IPS DF 6.9 (cell line): ENCODE results near the gene TDRD7.

Experiments used
- DNase-seq: peaks from one replicate; pipeline ENCODE4 v3.0.0-alpha.2; 2013; ENCODE audit warnings: low read depth, low spot score
- H3K27ac ChIP-seq: one replicate; pipeline ENCODE4 v1.5.1; 2013; ENCODE audit warnings: low read length, control low read depth
- H3K27me3 ChIP-seq: 2 replicates; pipeline ENCODE4 v1.6.1; 2013; ENCODE audit warnings: mild to moderate bottlenecking, low read length; ENCODE audit not compliant: control insufficient read depth, insufficient read depth
- H3K36me3 ChIP-seq: 2 replicates; pipeline ENCODE4 v1.6.1; 2013; ENCODE audit warnings: low read length; ENCODE audit not compliant: control insufficient read depth, insufficient read depth
- H3K4me1 ChIP-seq: 2 replicates; pipeline ENCODE4 v1.6.1; 2013; ENCODE audit warnings: low read length; ENCODE audit not compliant: control insufficient read depth, insufficient read depth
- H3K4me3 ChIP-seq: 2 replicates; pipeline ENCODE4 v1.5.1; 2013; ENCODE audit warnings: mild to moderate bottlenecking, low read length
- H3K9me3 ChIP-seq: 2 replicates; pipeline ENCODE4 v1.6.1; 2013; ENCODE audit warnings: low read length, inconsistent platforms; ENCODE audit not compliant: control insufficient read depth, insufficient read depth
- WGBS: extraction: QIAGEN DNeasy Blood & Tissue Kit; methylation state at CpG from one replicate; pipeline ENCODE4 v1.1.7; 2013; ENCODE audit warnings: mixed read lengths, missing lambda C conversion rate; ENCODE audit not compliant: insufficient read length, insufficient coverage; 5-methylcytosine and 5-hydroxymethylcytosine counted together

TDRD7 gene

DNA sequence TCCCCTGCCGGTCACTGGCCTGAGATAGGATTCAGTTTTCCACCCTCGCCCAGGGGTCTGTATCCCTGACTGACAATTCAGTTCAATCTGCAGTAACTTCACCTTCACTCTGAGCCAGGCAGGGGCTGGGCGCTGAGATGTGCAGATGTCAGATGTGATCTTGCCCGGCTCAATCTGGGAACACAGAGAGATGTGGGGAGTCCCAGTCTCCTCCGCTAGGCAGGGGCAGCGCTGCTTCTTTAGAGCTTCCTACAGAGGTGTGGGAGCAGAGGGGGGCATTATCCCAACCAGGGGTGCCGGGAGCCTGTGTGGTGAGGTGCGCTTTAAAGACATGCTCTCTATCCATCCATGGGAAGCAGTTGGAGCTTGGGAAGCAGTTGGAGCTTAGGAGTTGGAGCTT, 104.2 kb downstream of the TDRD7 start:
- no peaks in the 10 kb centered on the region for H3K9me3 ChIP-seq
- H3K4me3 ChIP-seq: no peak overlapping the region
- H3K27me3 ChIP-seq: no peaks in the 10 kb centered on the region
- no peaks in the 10 kb centered on the region for H3K4me1 ChIP-seq
- DNase-seq: no peak
- no CpG with 5 or more reads among the region's 8 CpGs for WGBS
- no peak overlapping the region for H3K27ac ChIP-seq
- no peaks in the 10 kb centered on the region for H3K36me3 ChIP-seq

DNA sequence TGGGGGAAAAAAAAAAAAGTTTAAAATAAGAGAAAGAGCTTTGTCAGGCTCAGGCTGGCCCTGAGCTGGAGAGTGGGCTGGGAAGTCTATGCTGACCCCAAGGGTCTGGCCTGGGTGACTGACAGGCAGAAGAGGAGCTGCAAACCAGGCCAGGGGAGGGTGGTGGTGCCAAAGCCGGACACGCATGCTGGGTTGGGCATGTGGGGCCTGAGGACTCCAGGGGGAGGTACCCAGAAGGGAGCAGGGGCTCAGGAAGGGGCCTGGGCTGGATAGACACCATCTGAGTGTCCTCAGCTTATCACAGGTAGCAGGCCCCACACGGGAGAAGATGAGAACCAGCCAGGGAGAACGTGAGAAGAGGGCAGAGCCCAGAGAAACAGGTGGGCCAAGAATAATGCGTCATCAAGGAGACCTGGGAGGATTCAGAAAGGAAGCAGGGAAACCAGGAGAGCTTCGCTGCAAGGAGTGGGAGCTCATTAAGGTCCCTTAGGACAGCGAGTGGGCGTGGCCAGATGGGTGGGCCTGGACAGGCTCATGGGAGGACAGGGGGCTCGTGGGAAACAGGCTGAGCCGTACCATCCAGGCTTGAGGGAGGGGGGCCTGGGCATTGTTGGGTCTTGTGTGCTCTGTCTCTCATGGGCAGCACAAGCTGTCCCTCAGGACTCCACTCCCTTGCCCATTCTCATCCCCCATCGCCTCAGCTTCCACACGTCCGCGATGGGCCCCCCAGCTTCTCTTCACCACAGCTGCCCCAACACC, 105.6 kb downstream of the TDRD7 start:
- no peak overlapping the region for H3K4me3 ChIP-seq
- no peaks in the 10 kb centered on the region for H3K4me1 ChIP-seq
- no peaks in the 10 kb centered on the region for H3K9me3 ChIP-seq
- H3K36me3 ChIP-seq: no peaks in the 10 kb centered on the region
- DNase-seq: no peak
- WGBS: no CpG with 5 or more reads among the region's 14 CpGs
- no peak overlapping the region for H3K27ac ChIP-seq
- no peaks in the 10 kb centered on the region for H3K27me3 ChIP-seq

DNA sequence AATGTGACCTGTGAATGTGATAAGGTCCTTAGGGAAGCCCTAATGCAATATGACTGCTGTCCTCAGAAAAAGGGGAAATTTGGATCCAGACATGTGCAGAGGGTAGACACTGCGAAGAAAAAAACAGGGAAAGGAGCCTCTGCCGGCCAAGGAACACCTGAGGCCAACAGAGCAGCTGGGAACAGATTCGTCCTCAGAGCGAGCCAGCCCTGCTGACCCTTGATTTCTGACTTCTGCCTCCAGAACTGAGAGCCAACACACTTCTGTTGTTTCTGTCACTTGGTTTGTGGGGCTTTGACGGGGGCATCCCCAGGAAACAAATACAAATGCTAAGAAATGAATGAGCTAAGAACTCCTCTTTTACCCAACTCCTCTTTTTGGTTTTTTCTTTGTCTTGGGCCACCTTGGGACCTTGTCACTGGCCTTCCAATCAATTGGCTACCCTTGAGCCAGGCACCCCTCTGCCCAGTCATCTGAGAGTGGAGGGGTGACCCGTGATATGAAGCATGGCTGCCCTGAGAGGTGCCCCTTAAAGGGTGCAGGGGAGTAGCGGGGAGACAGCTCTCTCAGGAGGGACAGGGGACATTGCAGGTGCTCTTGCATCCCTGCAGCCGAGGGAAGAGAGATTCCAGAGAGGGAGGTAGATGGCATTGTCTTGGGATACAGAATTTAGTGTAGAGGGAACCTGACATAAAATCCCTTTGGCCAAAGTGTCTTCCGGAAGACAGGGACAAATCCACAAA, 106.4 kb downstream of the TDRD7 start:
- Histone ChIP-seq H3K4me3 (no peak overlapping the region), H3K4me1 (no peaks in the 10 kb centered on the region), H3K9me3 (no peaks in the 10 kb centered on the region), H3K27ac (no peak overlapping the region), H3K36me3 (no peaks in the 10 kb centered on the region), H3K27me3 (no peaks in the 10 kb centered on the region)
- no peak for DNase-seq
- no CpG with 5 or more reads among the region's 9 CpGs for WGBS

DNA sequence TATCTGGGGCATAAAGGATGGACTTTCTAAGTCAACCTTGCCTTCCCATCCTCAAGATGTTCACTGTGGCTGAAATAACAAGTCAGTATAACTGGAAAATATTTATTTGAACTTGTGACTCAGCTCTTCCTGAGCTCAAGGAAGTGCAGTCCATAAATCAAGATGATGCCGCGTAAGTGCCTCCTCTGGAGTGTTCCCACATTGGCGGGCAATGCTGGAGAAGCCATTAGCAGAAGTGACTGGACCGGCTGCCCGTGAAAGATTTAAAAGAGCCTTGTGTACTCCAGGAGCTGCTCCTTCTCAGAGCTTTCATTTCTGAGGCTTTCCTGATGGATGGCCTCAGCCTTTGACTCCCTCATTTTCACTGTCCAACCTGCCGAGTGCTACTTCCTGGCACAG, 107.0 kb downstream of the TDRD7 start:
- Histone ChIP-seq H3K4me1 (no peaks in the 10 kb centered on the region), H3K27me3 (no peaks in the 10 kb centered on the region), H3K27ac (no peak overlapping the region), H3K36me3 (no peaks in the 10 kb centered on the region), H3K9me3 (no peaks in the 10 kb centered on the region), H3K4me3 (no peak overlapping the region)
- WGBS: no CpG with 5 or more reads among the region's 6 CpGs
- DNase-seq: no peak

DNA sequence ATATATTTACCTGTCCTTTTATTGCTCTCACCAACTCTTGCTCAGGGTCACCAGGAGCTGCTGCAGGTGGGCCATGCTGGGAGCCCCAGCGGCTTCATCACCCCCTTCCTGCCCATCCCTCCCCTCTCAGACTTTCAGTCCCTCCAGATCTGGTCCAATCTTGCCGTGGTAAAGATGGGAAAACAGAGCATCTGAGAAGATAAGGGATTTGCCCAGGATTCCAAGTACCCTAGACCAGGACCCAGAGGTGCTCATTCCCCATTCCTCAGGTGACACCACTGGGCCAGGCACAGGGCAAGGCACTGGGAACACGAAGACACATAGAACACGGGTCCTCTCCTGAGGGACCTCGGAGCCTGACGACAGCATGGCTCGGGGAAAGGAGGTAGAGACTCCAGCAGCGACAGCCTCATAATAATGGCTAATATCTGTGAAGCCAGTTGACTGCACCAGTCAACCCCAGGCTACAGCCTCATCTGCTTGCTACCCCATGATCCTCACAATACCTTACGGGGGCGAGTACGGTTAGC, 107.6 kb downstream of the TDRD7 start:
- Histone ChIP-seq H3K27ac (no peak overlapping the region), H3K9me3 (no peaks in the 10 kb centered on the region), H3K4me3 (no peak overlapping the region), H3K27me3 (no peaks in the 10 kb centered on the region), H3K4me1 (no peaks in the 10 kb centered on the region), H3K36me3 (no peaks in the 10 kb centered on the region)
- no CpG with 5 or more reads among the region's 11 CpGs for WGBS
- no peak for DNase-seq

DNA sequence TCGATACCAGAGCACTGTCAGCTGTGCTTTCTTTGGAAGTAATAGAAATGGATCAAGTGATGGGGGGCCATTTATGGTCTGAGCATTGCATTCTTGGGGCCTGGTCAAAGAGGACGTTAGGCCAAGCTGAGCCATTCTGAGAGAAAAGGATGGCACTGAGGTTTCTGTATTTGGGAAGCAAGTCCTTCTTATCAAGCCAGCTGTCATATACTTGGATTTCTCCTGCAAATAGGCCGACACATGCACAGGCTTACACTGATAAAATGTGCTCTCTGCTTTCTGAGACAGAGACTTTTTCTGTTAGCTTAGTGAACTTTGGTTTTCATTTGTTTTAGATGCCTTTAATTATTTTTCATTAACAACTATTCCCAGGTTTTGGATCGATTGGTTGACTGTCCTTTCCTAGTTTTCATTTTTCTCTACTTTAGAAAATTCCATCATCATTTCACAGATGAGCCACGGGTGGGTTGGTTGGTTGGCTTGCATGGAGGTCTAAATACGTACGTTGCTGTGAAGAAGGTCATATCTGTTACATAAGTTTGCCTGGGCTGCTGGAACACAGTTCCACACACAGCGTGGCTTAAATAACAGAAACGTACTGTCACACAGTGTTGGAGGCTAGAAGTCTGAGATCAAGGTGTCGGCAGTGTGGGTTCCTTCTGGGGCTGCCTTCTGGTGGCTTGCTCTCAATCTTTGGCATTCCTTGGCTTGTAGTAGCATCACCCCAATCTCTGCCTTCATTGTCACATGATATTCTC, 109.9 kb downstream of the TDRD7 start:
- no peak overlapping the region for H3K27ac ChIP-seq
- no peaks in the 10 kb centered on the region for H3K4me1 ChIP-seq

DNA sequence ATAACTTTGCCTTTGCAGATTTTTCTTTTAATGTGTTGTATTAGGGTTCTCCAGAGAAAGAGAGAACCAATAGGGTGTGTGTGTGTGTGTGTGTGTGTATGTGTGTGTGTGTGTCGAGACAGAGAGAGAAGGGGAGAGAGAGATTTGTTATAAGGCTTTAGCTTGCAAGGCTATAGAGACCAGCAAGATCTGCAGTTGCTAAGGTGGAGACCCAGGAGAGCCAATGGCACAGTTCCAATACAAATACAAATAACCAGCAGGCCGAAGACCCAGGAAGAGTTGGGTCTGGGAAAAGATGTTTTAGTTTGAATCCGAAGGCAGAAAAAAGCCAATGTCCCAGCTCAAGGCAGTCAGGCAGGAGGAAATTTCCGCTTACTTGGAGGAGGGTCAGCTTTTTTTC, 112.5 kb downstream of the TDRD7 start:
- DNase-seq: no peak
- Histone ChIP-seq H3K27me3 (no peaks in the 10 kb centered on the region), H3K9me3 (no peaks in the 10 kb centered on the region), H3K27ac (no peak overlapping the region), H3K4me1 (peaks cover 8% of the 10 kb centered on the region; the same call in 1 of the 2 replicates), H3K36me3 (no peaks in the 10 kb centered on the region), H3K4me3 (no peak overlapping the region)
- WGBS: no CpG with 5 or more reads among the region's 4 CpGs

More for the DNA sequence above, 109.9 kb downstream of the TDRD7 start:
- Histone ChIP-seq H3K27me3 (no peaks in the 10 kb centered on the region), H3K9me3 (no peaks in the 10 kb centered on the region), H3K36me3 (no peaks in the 10 kb centered on the region), H3K4me3 (no peak overlapping the region)
- no CpG with 5 or more reads among the region's 10 CpGs for WGBS
- no peak for DNase-seq

DNA sequence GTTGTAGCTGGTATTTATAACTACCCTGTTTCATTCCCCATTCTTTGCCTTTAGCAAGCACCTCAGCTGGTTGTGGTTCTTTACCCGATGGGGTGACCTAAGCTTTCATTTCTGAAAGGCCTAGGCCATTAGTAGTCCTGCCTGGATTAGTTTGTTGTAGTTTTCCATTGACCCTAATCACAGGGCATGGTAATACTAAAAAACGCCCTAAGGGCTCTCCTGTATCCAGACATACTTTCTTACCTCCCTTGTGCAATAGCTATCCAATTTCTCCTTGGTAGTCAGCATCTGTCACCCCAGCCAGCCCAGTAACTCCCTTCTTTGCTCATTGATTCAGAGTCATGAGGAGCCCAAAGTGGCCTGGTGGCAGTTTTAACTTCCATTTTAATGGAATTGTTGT, 113.6 kb downstream of the TDRD7 start:
- no CpG with 5 or more reads among the region's 2 CpGs for WGBS

DNA sequence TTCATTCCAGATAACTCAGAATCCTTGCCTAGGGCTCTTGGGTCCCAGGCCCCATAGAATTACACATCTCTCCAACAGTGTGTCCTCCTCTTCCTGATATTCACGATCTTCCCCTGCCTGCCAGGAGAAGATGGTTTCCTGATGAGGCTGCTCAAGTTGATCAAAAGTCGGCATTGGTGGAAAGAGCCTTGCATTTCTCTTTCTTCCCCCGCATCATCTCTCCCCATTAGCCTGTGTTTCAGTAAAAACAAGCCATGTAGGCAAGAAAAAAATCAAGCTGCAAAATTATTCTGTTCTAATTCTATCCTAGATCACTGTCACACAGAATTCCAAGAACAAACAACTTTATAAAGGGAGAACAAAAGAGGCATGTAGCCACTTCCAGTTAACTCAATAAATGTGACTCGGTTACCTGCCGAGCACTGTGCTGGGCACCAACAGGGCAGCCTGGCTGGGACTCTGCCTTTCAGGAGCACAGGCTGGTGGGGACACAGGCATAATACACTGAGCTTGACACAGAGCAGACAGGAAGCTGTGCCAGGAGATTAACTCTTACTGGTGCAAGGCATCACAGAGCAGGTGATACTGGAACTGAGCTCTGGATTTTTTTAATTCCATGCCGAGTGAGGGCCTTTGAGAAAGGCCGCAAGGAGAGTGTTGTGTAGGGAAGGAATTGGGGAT, 115.1 kb downstream of the TDRD7 start:
- Histone ChIP-seq H3K4me3 (no peak overlapping the region), H3K36me3 (no peaks in the 10 kb centered on the region)
- no CpG with 5 or more reads among the region's 7 CpGs for WGBS

More for the DNA sequence above, 113.6 kb downstream of the TDRD7 start:
- Histone ChIP-seq H3K4me1 (peaks cover 8% of the 10 kb centered on the region; the same call in 1 of the 2 replicates), H3K9me3 (no peaks in the 10 kb centered on the region), H3K27me3 (no peaks in the 10 kb centered on the region), H3K4me3 (no peak overlapping the region), H3K27ac (no peak overlapping the region), H3K36me3 (no peaks in the 10 kb centered on the region)
- DNase-seq: no peak

More for the DNA sequence above, 115.1 kb downstream of the TDRD7 start:
- no peaks in the 10 kb centered on the region for H3K27me3 ChIP-seq
- no peak overlapping the region for H3K27ac ChIP-seq
- no peak for DNase-seq
- peaks cover 8% of the 10 kb centered on the region; the same call in 1 of the 2 replicates for H3K4me1 ChIP-seq
- no peaks in the 10 kb centered on the region for H3K9me3 ChIP-seq
